Posterior cingulate gyrus (tissue), 11 donors: ENCODE data around the gene CARS1.
"Not testable (repeated sequence)": the region's sequence is repeated elsewhere in the genome, so short reads cannot be mapped to it uniquely, and the experiment has no call there.

Experiments
- DNase-seq, 10 donors: peaks; one replicate each; pipeline versions ENCODE4 v3.0.0 to v3.0.0-alpha.2; 2020 to 2021; ENCODE audit warnings: mixed read lengths in 3 of 10
- intact Hi-C: fragments of 100-400 bp; cut with DNase I; formaldehyde crosslinking; loops from one replicate; pipeline ENCODE4 v1.15.1; 2023

The CARS1 gene

GRCh38 chr11:3069425-3069824 is 12.2 kb upstream of the CARS1 start:
- peak in 2 of 10 donors; percentile 8 to 11 for DNase-seq
- intact Hi-C loops, result no loop called here

GRCh38 chr11:3066308-3066707 is 9.1 kb upstream of the CARS1 start:
- peak in 2 of 10 donors; percentile 9 to 31 for DNase-seq
- intact Hi-C loops, result not testable (repeated sequence)

GRCh38 chr11:3064709-3065108 is 7.5 kb upstream of the CARS1 start:
- intact Hi-C loops, DNase-seq: not testable (repeated sequence)

GRCh38 chr11:3063876-3064275 is 6.7 kb upstream of the CARS1 start:
- intact Hi-C loops, result not testable (repeated sequence)
- peak in 2 of 10 donors; percentile 6 to 35 for DNase-seq

GRCh38 chr11:3063432-3063831 is 6.2 kb upstream of the CARS1 start:
- DNase-seq, result not testable (repeated sequence)

GRCh38 chr11:3060436-3061025 is 3.3 kb upstream of the CARS1 start:
- peak in 2 of 10 donors; percentile 49 to 75 for DNase-seq
- intact Hi-C loops, result no loop called here

More at GRCh38 chr11:3063432-3063831, 6.2 kb upstream of the CARS1 start:
- intact Hi-C loops, result not testable (repeated sequence)

GRCh38 chr11:3058753-3059664 is 1.8 kb upstream of the CARS1 start:
- DNase-seq, result peak in 2 of 10 donors; percentile 69 to 80
- intact Hi-C loops, result loop anchor here (10.0 kb wide), 1 partner anchor 106 kb away; the partner anchor contains the start of gene OSBPL5

GRCh38 chr11:3056296-3057068 is 741 bp downstream of the CARS1 start:
- intact Hi-C loops, result loop anchor here (10.0 kb wide), 1 partner anchor 108 kb away; the partner anchor contains the start of gene OSBPL5
- no peak for DNase-seq

- DNase-seq, result peak in 2 of 10 donors; percentile 40 to 58
- intact Hi-C loops, result loop anchor here (10.0 kb wide), 1 partner anchor 109 kb away; the partner anchor contains the start of gene OSBPL5
Observed at GRCh38 chr11:3055891-3056290, 1.3 kb downstream of the CARS1 start.

GRCh38 chr11:3052567-3052966 is 4.7 kb downstream of the CARS1 start:
- intact Hi-C loops, result loop anchor here (5.0 to 10.0 kb wide), 2 partner anchors 40 to 112 kb away; partner anchors contain the start of gene OSBPL5

GRCh38 chr11:3052109-3052479 is 5.1 kb downstream of the CARS1 start:
- intact Hi-C loops, result loop anchor here (5.0 to 10.0 kb wide), 2 partner anchors 40 to 113 kb away; partner anchors contain the start of gene OSBPL5
- DNase-seq, result peak in 1 of 10 donors; percentile 59

More at GRCh38 chr11:3052567-3052966, 4.7 kb downstream of the CARS1 start:
- peak in 1 of 10 donors; percentile 47 for DNase-seq

GRCh38 chr11:3051196-3052108 is 5.8 kb downstream of the CARS1 start:
- DNase-seq, result peak in 3 of 10 donors; percentile 48 to 91 (median 69)
- intact Hi-C loops, result loop anchor here (5.0 to 10.0 kb wide), 2 partner anchors 41 to 113 kb away; partner anchors contain the start of gene OSBPL5

- intact Hi-C loops, result loop anchor here (5.0 to 10.0 kb wide), 2 partner anchors 42 to 114 kb away; partner anchors contain the start of gene OSBPL5
- DNase-seq, result peak in 3 of 10 donors; percentile 29 to 72 (median 65)
Observed at GRCh38 chr11:3050386-3051195, 6.6 kb downstream of the CARS1 start.

- DNase-seq, result peak; percentile 83 to 99 (median 90)
- intact Hi-C loops, result loop anchor here (5.0 to 10.0 kb wide), 2 partner anchors 43 to 115 kb away; partner anchors contain the start of gene OSBPL5
Observed at GRCh38 chr11:3049430-3050243, 7.6 kb downstream of the CARS1 start.

- peak in 2 of 10 donors; percentile 67 to 75 for DNase-seq
- intact Hi-C loops, result no loop called here
Observed at GRCh38 chr11:3047637-3048036, 9.6 kb downstream of the CARS1 start.

- intact Hi-C loops, result no loop called here
- peak in 1 of 10 donors; percentile 55 for DNase-seq
Observed at GRCh38 chr11:3046641-3047040, 10.6 kb downstream of the CARS1 start.

GRCh38 chr11:3046190-3046589 is 11.0 kb downstream of the CARS1 start:
- peak in 2 of 10 donors; percentile 80 to 88 for DNase-seq
- intact Hi-C loops, result no loop called here
